Measurements from ENCODE around the gene SSMEM1. TPM values are rescaled to one million over a fixed set of nuclear protein-coding genes. Genes with fewer than 3 reads are reported as not detected.
"Not testable (repeated sequence)": the region's sequence is repeated elsewhere in the genome, so short reads cannot be mapped to it uniquely, and the experiment has no call there.

Gene SSMEM1
- total RNA-seq, 1 donor from 2014 or later = not detected

GRCh38 chr7:130221746-130222145 lies 14.1 kb downstream of the SSMEM1 start:
- Mint-ChIP-seq H3K4me1 (peaks cover 6% of the 10 kb centered on the region), H3K9me3 (peaks cover 7% of the 10 kb centered on the region), H3K27me3 (ENCODE audit: low read depth) (no peaks in the 10 kb centered on the region), H3K4me3 (no peak overlapping the region), H3K27ac (ENCODE audit: unreplicated experiment) (no peak overlapping the region), H3K36me3 (ENCODE audit: low read depth) (no peaks in the 10 kb centered on the region)
- no peak for DNase-seq (ENCODE audit: low read depth, low spot score)
- no peak for TF ChIP-seq CTCF (conservative IDR thresholded peaks at IDR 0.05)

GRCh38 chr7:130223646-130224045 lies 16.0 kb downstream of the SSMEM1 start:
- H3K27me3 Mint-ChIP-seq (ENCODE audit: low read depth) = no peaks in the 10 kb centered on the region
- H3K27ac Mint-ChIP-seq (ENCODE audit: unreplicated experiment) = no peak overlapping the region
- H3K4me3 Mint-ChIP-seq = no peak overlapping the region
- peaks cover 17% of the 10 kb centered on the region for H3K4me1 Mint-ChIP-seq
- no peak for DNase-seq (ENCODE audit: low read depth, low spot score)
- peaks cover 4% of the 10 kb centered on the region for H3K9me3 Mint-ChIP-seq
- no peak for TF ChIP-seq CTCF (conservative IDR thresholded peaks at IDR 0.05)
- H3K36me3 Mint-ChIP-seq (ENCODE audit: low read depth) = no peaks in the 10 kb centered on the region

- Mint-ChIP-seq H3K27me3 (ENCODE audit: low read depth) (no peaks in the 10 kb centered on the region), H3K27ac (ENCODE audit: unreplicated experiment) (no peak overlapping the region), H3K36me3 (ENCODE audit: low read depth) (no peaks in the 10 kb centered on the region), H3K9me3 (peaks cover 4% of the 10 kb centered on the region), H3K4me3 (no peak overlapping the region), H3K4me1 (peaks cover 23% of the 10 kb centered on the region)
- DNase-seq (ENCODE audit: low read depth, low spot score) = no peak
- TF ChIP-seq CTCF (conservative IDR thresholded peaks at IDR 0.05) = no peak
Measured at GRCh38 chr7:130224210-130224609, 16.6 kb downstream of the SSMEM1 start.

- not testable (repeated sequence) for H3K27ac Mint-ChIP-seq (ENCODE audit: unreplicated experiment); H3K36me3 Mint-ChIP-seq (ENCODE audit: low read depth); H3K27me3 Mint-ChIP-seq (ENCODE audit: low read depth); H3K4me3 Mint-ChIP-seq; DNase-seq (ENCODE audit: low read depth, low spot score); H3K9me3 Mint-ChIP-seq
- H3K4me1 Mint-ChIP-seq = peaks cover 27% of the 10 kb centered on the region
Measured at GRCh38 chr7:130224923-130225322, 17.3 kb downstream of the SSMEM1 start.

GRCh38 chr7:130226333-130226732 lies 18.7 kb downstream of the SSMEM1 start:
- Mint-ChIP-seq H3K36me3 (ENCODE audit: low read depth) (no peaks in the 10 kb centered on the region), H3K4me3 (no peak overlapping the region), H3K9me3 (peaks cover 9% of the 10 kb centered on the region), H3K27ac (ENCODE audit: unreplicated experiment) (peak overlapping the region; percentile 36), H3K27me3 (ENCODE audit: low read depth) (no peaks in the 10 kb centered on the region), H3K4me1 (peaks cover 34% of the 10 kb centered on the region)
- no peak for TF ChIP-seq CTCF (conservative IDR thresholded peaks at IDR 0.05)
- no peak for DNase-seq (ENCODE audit: low read depth, low spot score)

GRCh38 chr7:130227883-130228575 lies 20.4 kb downstream of the SSMEM1 start:
- H3K27me3 Mint-ChIP-seq (ENCODE audit: low read depth) = no peaks in the 10 kb centered on the region
- DNase-seq (ENCODE audit: low read depth, low spot score) = no peak
- H3K9me3 Mint-ChIP-seq = peaks cover 9% of the 10 kb centered on the region
- no peaks in the 10 kb centered on the region for H3K36me3 Mint-ChIP-seq (ENCODE audit: low read depth)
- H3K27ac Mint-ChIP-seq (ENCODE audit: unreplicated experiment) = no peak overlapping the region
- no peak overlapping the region for H3K4me3 Mint-ChIP-seq
- peaks cover 35% of the 10 kb centered on the region for H3K4me1 Mint-ChIP-seq
- no peak for TF ChIP-seq CTCF (conservative IDR thresholded peaks at IDR 0.05)

Measured in neural crest cell (in vitro differentiated cells).